Left lung (tissue), 10 donors: ENCODE measurements around the gene RASAL2. TPM values are rescaled to one million over a fixed set of nuclear protein-coding genes. Genes with fewer than 3 reads are reported as not detected.

Experiments used
- ATAC-seq: fragments of 200-7000 bp; cut with Tn5 transposase; one replicate; pipeline ENCODE4 v1.9.1; 2020; ENCODE audit warnings: moderate library complexity
- DNase-seq, 4 donors: peaks; one replicate each; pipeline ENCODE4 v3.0.0-alpha.2; 2013 to 2020
- H3K27ac ChIP-seq, 2 donors: fragments of 200-600 bp; sonication (generic) in 1 of 2; one replicate each; pipeline versions ENCODE4 v1.5.0 to v1.8.0; 2020 to 2021
- H3K27me3 ChIP-seq, 2 donors: fragments of 200-600 bp; sonication (generic) in 1 of 2; one replicate each; pipeline versions ENCODE4 v1.5.0 to v1.8.0; 2020 to 2021
- H3K36me3 ChIP-seq, 2 donors: fragments of 200-600 bp; sonication (generic) in 1 of 2; one replicate each; pipeline versions ENCODE4 v1.5.0 to v1.8.0; 2020 to 2021
- H3K4me1 ChIP-seq, 2 donors: fragments of 200-600 bp; one replicate each; pipeline ENCODE4 v1.8.0; 2021
- H3K4me3 ChIP-seq, 2 donors: fragments of 200-600 bp; sonication (generic) in 1 of 2; one replicate each; pipeline versions ENCODE4 v1.5.0 to v1.8.0; 2020 to 2021; ENCODE audit warnings: mild to moderate bottlenecking in 1 of 2
- H3K9me3 ChIP-seq, 2 donors: fragments of 200-600 bp; sonication (generic) in 1 of 2; one replicate each; pipeline versions ENCODE4 v1.5.0 to v1.8.0; 2020 to 2021
- CTCF ChIP-seq, 2 donors: fragments of 200-600 bp; sonication (generic) in 1 of 2; IDR thresholded peaks; one replicate each; pipeline versions ENCODE4 v1.5.0 to v1.8.0; 2021; ENCODE audit warnings: antibody characterized with exemption in 2 of 2
- intact Hi-C, 2 donors: fragments of 100-400 bp; cut with DNase I; formaldehyde crosslinking; loops; one replicate each; pipeline versions ENCODE4 v1.11.2 to v1.14.2; 2022
- polyA plus RNA-seq, 6 donors: library from polyadenylated mRNA; unstranded; fragments of 120-200 nt; gene quantifications; one replicate each; pipeline ENCODE4 v1.2.1, GENCODE V29; 2013; ENCODE audit not compliant: insufficient read length in 6 of 6
- total RNA-seq, 2 donors: library from RNA; stranded (reverse); fragmentation: NEBNext Ultra II Directional; extraction: Animal tissue kit (Norgen Biotek cat#: 25700); gene quantifications; one replicate each; pipeline ENCODE4 v1.2.1, GENCODE V29; 2021
- donor health status: DM: no; HTN: yes; CAD: no.
- donor health status: DM: no; HTN: no; CAD: no.

RASAL2 gene
- total and polyA plus RNA-seq, 8 donors: 26.4 to 35.6 (median 29.5) TPM

GRCh38 chr1:178061620-178062019, 32.3 kb upstream of the RASAL2 start:
- no peak for TF ChIP-seq CTCF (IDR thresholded peaks at IDR 0.05)
- no peak overlapping the region for H3K27ac ChIP-seq
- peaks cover 5 to 18% of the 10 kb centered on the region in 2 donors for H3K4me1 ChIP-seq
- ATAC-seq (no peak), DNase-seq (no peak)
- no peaks in the 10 kb centered on the region for H3K27me3 ChIP-seq
- intact Hi-C loops: no loop called here
- no peaks in the 10 kb centered on the region for H3K9me3 ChIP-seq
- no peak overlapping the region for H3K4me3 ChIP-seq
- H3K36me3 ChIP-seq: no peaks in the 10 kb centered on the region

GRCh38 chr1:178064191-178064821, 29.6 kb upstream of the RASAL2 start:
- no peak for ATAC-seq
- no peaks in the 10 kb centered on the region for H3K9me3 ChIP-seq
- no peak overlapping the region for H3K27ac ChIP-seq
- H3K27me3 ChIP-seq: no peaks in the 10 kb centered on the region
- TF ChIP-seq CTCF (IDR thresholded peaks at IDR 0.05): no peak
- H3K4me1 ChIP-seq: no peaks in the 10 kb centered on the region
- H3K4me3 ChIP-seq: no peak overlapping the region
- no peak for DNase-seq
- intact Hi-C loops: no loop called here
- no peaks in the 10 kb centered on the region for H3K36me3 ChIP-seq

- no peak for TF ChIP-seq CTCF (IDR thresholded peaks at IDR 0.05)
- Histone ChIP-seq H3K27ac (no peak overlapping the region), H3K9me3 (no peaks in the 10 kb centered on the region), H3K36me3 (no peaks in the 10 kb centered on the region), H3K4me1 (no peaks in the 10 kb centered on the region), H3K27me3 (no peaks in the 10 kb centered on the region), H3K4me3 (no peak overlapping the region)
- no peak for DNase-seq
- intact Hi-C loops: no loop called here
- ATAC-seq: no peak
These were observed 28.7 kb upstream of the RASAL2 start for GRCh38 chr1:178065250-178065649.

- no peaks in the 10 kb centered on the region for H3K9me3 ChIP-seq
- ATAC-seq (no peak), DNase-seq (no peak)
- H3K4me3 ChIP-seq: no peak overlapping the region
- intact Hi-C loops: no loop called here
- no peak overlapping the region for H3K27ac ChIP-seq
- no peak for TF ChIP-seq CTCF (IDR thresholded peaks at IDR 0.05)
- no peaks in the 10 kb centered on the region for H3K27me3 ChIP-seq
- no peaks in the 10 kb centered on the region for H3K4me1 ChIP-seq
- no peaks in the 10 kb centered on the region for H3K36me3 ChIP-seq
These were observed 27.5 kb upstream of the RASAL2 start for GRCh38 chr1:178066296-178066907.

- intact Hi-C loops: no loop called here
- Histone ChIP-seq H3K27ac (no peak overlapping the region), H3K4me1 (no peaks in the 10 kb centered on the region), H3K27me3 (no peaks in the 10 kb centered on the region), H3K4me3 (no peak overlapping the region), H3K36me3 (no peaks in the 10 kb centered on the region), H3K9me3 (no peaks in the 10 kb centered on the region)
- TF ChIP-seq CTCF (IDR thresholded peaks at IDR 0.05): no peak
- peak; percentile 68 for ATAC-seq
- no peak for DNase-seq
These were observed 26.8 kb upstream of the RASAL2 start for GRCh38 chr1:178066908-178067614.
